ENCODE measurements around the gene SDR9C7.
"Not testable (repeated sequence)": the region's sequence is repeated elsewhere in the genome, so short reads cannot be mapped to it uniquely, and the experiment has no call there.

- TF ChIP-seq CTCF, POLR2A (IDR thresholded peaks at IDR 0.05): not testable (repeated sequence)
These were observed 40.0 kb upstream of the SDR9C7 start for GRCh38 chr12:56974224-56974623.
